Endothelial cell of umbilical vein (primary cell): Measurements from ENCODE around the gene FAM227B. TPM values are rescaled to one million over a fixed set of nuclear protein-coding genes. Genes with fewer than 3 reads are reported as not detected.

Experiments used
- BruUV-seq: library from RNA; stranded (reverse); fragments of 400-500 nt; replicated peaks from 2 replicates; lab custom pipeline; 2021; lab: Mats Ljungman, UMichigan
- CTCF ChIA-PET: fragments of 300-600, 350-600 bp; sonication (Branson Sonifier 250); formaldehyde crosslinking; loops from one replicate; lab custom pipeline; 2021; ENCODE audit warnings: antibody characterized with exemption, inconsistent platforms; lab: Charles Lee
- POLR2A ChIA-PET: fragments of 300-600, 350-600 bp; sonication (Branson Sonifier 250); formaldehyde crosslinking; loops from one replicate; lab custom pipeline; 2021; ENCODE audit warnings: antibody characterized with exemption, inconsistent platforms; lab: Charles Lee
- DNase-seq: peaks from one replicate; pipeline ENCODE4 v3.0.0-alpha.2; 2011; ENCODE audit warnings: low read depth, low spot score
- FAIRE-seq: peaks from 2 replicates; lab custom pipeline; 2011; peaks lifted over from hg19 to GRCh38; lab: Jason Lieb, UNC
- H2AFZ ChIP-seq: 2 replicates; pipeline ENCODE4 v1.6.0; 2012; ENCODE audit warnings: low read depth, low read length, control low read depth, inconsistent platforms
- H3K27ac ChIP-seq: 2 replicates; pipeline ENCODE4 v1.5.1; 2011; ENCODE audit warnings: low read depth, mild to moderate bottlenecking, control low read depth, low read length, moderate library complexity; ENCODE audit not compliant: insufficient read depth
- H3K27me3 ChIP-seq, 2 experiments: 2 replicates each; pipeline versions ENCODE4 v1.6.0 to v1.6.1; 2011; ENCODE audit warnings: low read length in 2 of 2, mixed read lengths in 1 of 2; ENCODE audit not compliant: control insufficient read depth in 2 of 2, insufficient read depth in 2 of 2
- H3K36me3 ChIP-seq, 2 experiments: 2 replicates in 1 of 2; 3 replicates in 1 of 2; pipeline ENCODE4 v1.5.1; 2011; ENCODE audit warnings: low read length in 2 of 2, mild to moderate bottlenecking in 1 of 2, moderate library complexity in 1 of 2; ENCODE audit not compliant: control insufficient read depth in 2 of 2, insufficient read depth in 2 of 2; ENCODE audit errors: extremely low read depth in 1 of 2
- H3K4me1 ChIP-seq: 3 replicates; pipeline ENCODE4 v1.5.1; 2011; ENCODE audit warnings: mild to moderate bottlenecking, low read length; ENCODE audit not compliant: control insufficient read depth, insufficient read depth; ENCODE audit errors: extremely low read depth
- H3K4me2 ChIP-seq: 2 replicates; pipeline ENCODE4 v1.6.1; 2011; ENCODE audit warnings: low read length, control low read depth, mixed read lengths; ENCODE audit not compliant: insufficient read depth
- H3K4me3 ChIP-seq, 3 experiments: fragments of 200-600 bp in 1 of 3; sonication (generic), shearing (Covaris generic) in 1 of 3; replicated peaks in 1 of 3; 2 replicates each; pipeline ENCODE4 v1.5.1; 2011 to 2016; ENCODE audit warnings: control low read depth in 3 of 3, low read length in 3 of 3, mild to moderate bottlenecking in 2 of 3, inconsistent platforms in 1 of 3, low read depth in 1 of 3, moderate library complexity in 1 of 3; ENCODE audit not compliant: insufficient read depth in 1 of 3
- H3K79me2 ChIP-seq: 2 replicates; pipeline ENCODE4 v1.6.0; 2012; ENCODE audit warnings: low read length, inconsistent platforms; ENCODE audit not compliant: control insufficient read depth, insufficient read depth
- H3K9ac ChIP-seq: replicated peaks from 2 replicates; pipeline ENCODE3; 2011; ENCODE audit warnings: low read length, control low read depth; ENCODE audit not compliant: insufficient read depth; ENCODE audit errors: extremely low read depth
- H3K9me1 ChIP-seq: replicated peaks from 3 replicates; pipeline ENCODE4 v1.6.0; 2011; ENCODE audit warnings: mild to moderate bottlenecking, low read length; ENCODE audit not compliant: control insufficient read depth, insufficient read depth; ENCODE audit errors: extremely low read depth
- H3K9me3 ChIP-seq: replicated peaks from 2 replicates; pipeline ENCODE4 v1.5.1; 2012; ENCODE audit warnings: low read length, inconsistent platforms; ENCODE audit not compliant: control insufficient read depth, insufficient read depth
- H4K20me1 ChIP-seq: replicated peaks from 2 replicates; pipeline ENCODE3; 2011; ENCODE audit warnings: mild to moderate bottlenecking, low read length; ENCODE audit not compliant: control insufficient read depth, insufficient read depth; ENCODE audit errors: extremely low read depth
- CTCF ChIP-seq, 2 donors: IDR thresholded peaks; 1 replicate in 1 of 2; 2 replicates in 1 of 2; pipeline ENCODE4 v1.5.1; 2011; ENCODE audit warnings: low read length in 2 of 2, mild to moderate bottlenecking in 2 of 2, moderate library complexity in 2 of 2, control low read depth in 1 of 2, inconsistent platforms in 1 of 2, low read depth in 1 of 2; ENCODE audit not compliant: insufficient read depth in 1 of 2; ENCODE audit errors: extremely low read depth in 1 of 2
- EZH2 ChIP-seq: IDR thresholded peaks from 2 replicates; pipeline ENCODE4 v1.6.1; 2012; ENCODE audit warnings: borderline replicate concordance, low read depth, mild to moderate bottlenecking, moderate library complexity, low read length, inconsistent platforms; ENCODE audit not compliant: severe bottlenecking
- FOS ChIP-seq: IDR thresholded peaks from 2 replicates; pipeline ENCODE4 v1.6.1; 2011; ENCODE audit warnings: mild to moderate bottlenecking, low read length, moderate library complexity, borderline replicate concordance; ENCODE audit not compliant: insufficient read depth
- GATA2 ChIP-seq: IDR thresholded peaks from 2 replicates; pipeline ENCODE4 v1.7.0; 2011; ENCODE audit warnings: low read depth, mild to moderate bottlenecking, moderate library complexity, mixed read lengths, low read length; ENCODE audit not compliant: insufficient read length, insufficient read depth
- JUN ChIP-seq: IDR thresholded peaks from 2 replicates; pipeline ENCODE4 v1.6.1; 2011; ENCODE audit warnings: borderline replicate concordance, low read depth; ENCODE audit not compliant: insufficient read length, insufficient read depth
- MAX ChIP-seq: IDR thresholded peaks from 2 replicates; pipeline ENCODE4 v1.6.1; 2011; ENCODE audit not compliant: insufficient read depth, insufficient read length
- MYC ChIP-seq: IDR thresholded peaks from one replicate; pipeline ENCODE4 v1.6.1; 2011; ENCODE audit warnings: mild to moderate bottlenecking, low read depth, low read length
- POLR2AphosphoS5 ChIP-seq: IDR thresholded peaks from 2 replicates; pipeline ENCODE4 v1.6.1; 2012; ENCODE audit warnings: low read depth, mild to moderate bottlenecking, control low read depth, low read length, moderate library complexity; ENCODE audit not compliant: insufficient read depth
- dilution Hi-C: fragments of 300-500 bp; cut with MboI; formaldehyde crosslinking; loops from one replicate; pipeline ENCODE4 v1.15.0; 2019; ENCODE audit warnings: low sequenced_read_pairs; ENCODE audit not compliant: extremely low pct_ligation_motif_present
- intact Hi-C: fragments of 100-400 bp; cut with micrococcal nuclease; formaldehyde crosslinking; loops from one replicate; pipeline ENCODE4 v1.10.0; 2022
- polyA plus RNA-seq, 4 experiments: library from polyadenylated mRNA; depleted of rRNA in 3 of 4; stranded (reverse) in 3 of 4; unstranded in 1 of 4; fragments of >200 nt; gene quantifications; 2 replicates each; pipeline versions ENCODE4 v1.2.1 to v1.2.3, GENCODE V29; 2011 to 2012; ENCODE audit warnings: missing spikeins in 1 of 4
- total RNA-seq: library from RNA; stranded (reverse); gene quantifications from 2 replicates; pipeline ENCODE4 v1.2.3, GENCODE V29; 2021

The FAM227B gene
- total and polyA plus RNA-seq, 2 donors (not counting 3 experiments of a cell fraction or from before 2014, with no cell fraction given), result 1.5 to 1.8 TPM

- DNase-seq (no peak), FAIRE-seq (no peak)
- dilution Hi-C loops, result no loop called here
- peaks cover 2% of the 10 kb centered on the region for H3K9me3 ChIP-seq
- no peak overlapping the region for H3K4me3 ChIP-seq
- no peaks in the 10 kb centered on the region for H3K79me2 ChIP-seq
- H3K27ac ChIP-seq, result no peak overlapping the region
- no peak overlapping the region for H2AFZ ChIP-seq
- ChIA-PET POLR2A (no interaction called here), CTCF (interaction anchor here (0.8 kb wide), 1 partner anchor 14 kb away, joined by 3 read pairs; no protein-coding TSS in a partner anchor)
- no peak overlapping the region for H3K4me2 ChIP-seq
- no peak overlapping the region for H3K9ac ChIP-seq
- TF ChIP-seq POLR2AphosphoS5, result no peak
- TF ChIP-seq JUN, result no peak
- no peak for TF ChIP-seq MYC
- no peak for TF ChIP-seq GATA2
- H4K20me1 ChIP-seq, result no peaks in the 10 kb centered on the region
- H3K4me1 ChIP-seq, result no peaks in the 10 kb centered on the region
- no TSS peak for BruUV-seq
- intact Hi-C loops, result no loop called here
- H3K27me3 ChIP-seq, result peaks cover 0 to 3% of the 10 kb centered on the region in 2 experiments
- H3K9me1 ChIP-seq, result no peaks in the 10 kb centered on the region
- H3K36me3 ChIP-seq, result no peaks in the 10 kb centered on the region
These were observed 36.1 kb upstream of the FAM227B start for GRCh38 chr15:49656734-49657133.

GRCh38 chr15:49652922-49653321 lies 32.3 kb upstream of the FAM227B start:
- Histone ChIP-seq H3K27ac (no peak overlapping the region), H2AFZ (no peak overlapping the region), H3K4me3 (no peak overlapping the region), H3K9me1 (no peaks in the 10 kb centered on the region), H3K79me2 (no peaks in the 10 kb centered on the region), H3K9ac (no peak overlapping the region), H3K27me3 (no peaks in the 10 kb centered on the region), H3K4me1 (no peaks in the 10 kb centered on the region), H4K20me1 (no peaks in the 10 kb centered on the region), H3K4me2 (no peak overlapping the region), H3K36me3 (no peaks in the 10 kb centered on the region), H3K9me3 (peaks cover 2% of the 10 kb centered on the region)
- FAIRE-seq (no peak), DNase-seq (no peak)
- dilution Hi-C loops (no loop called here), intact Hi-C loops (no loop called here)
- ChIA-PET POLR2A (no interaction called here), CTCF (no interaction called here)
- TF ChIP-seq FOS (no peak), GATA2 (no peak), MAX (no peak), EZH2 (no peak), MYC (no peak), JUN (no peak), CTCF (IDR thresholded peaks at IDR 0.05; ENCODE audit: extremely low read depth in 1 of 2, insufficient read depth in 1 of 2, low read depth in 1 of 2, low read length in 2 of 2) (no peak)
- BruUV-seq, result no TSS peak
